ENCODE measurements around the gene CEACAM1.
"Not testable (repeated sequence)": the region's sequence is repeated elsewhere in the genome, so short reads cannot be mapped to it uniquely, and the experiment has no call there.

CEACAM1 gene

DNA sequence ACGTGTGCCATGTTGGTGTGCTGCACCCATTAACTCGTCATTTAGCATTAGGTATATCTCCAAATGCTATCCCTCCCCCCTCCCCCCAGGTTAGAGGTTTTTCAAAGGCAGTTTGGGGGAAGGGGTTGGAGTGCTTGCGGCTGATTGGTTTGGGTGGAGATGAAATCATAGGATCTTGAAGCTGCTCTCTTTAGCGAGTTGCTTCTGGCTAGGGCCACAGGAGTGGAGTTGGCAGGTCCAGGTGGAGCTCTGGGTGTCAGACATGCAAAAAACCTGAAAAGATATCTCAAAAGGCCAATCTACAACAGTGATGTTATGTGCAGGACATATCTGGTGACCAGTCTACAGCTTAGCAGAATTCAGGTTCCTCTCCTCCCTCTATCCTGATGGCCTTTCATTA, 52.9 kb downstream of the CEACAM1 start:
- no peak for DNase-seq (ENCODE audit: low spot score)

DNA sequence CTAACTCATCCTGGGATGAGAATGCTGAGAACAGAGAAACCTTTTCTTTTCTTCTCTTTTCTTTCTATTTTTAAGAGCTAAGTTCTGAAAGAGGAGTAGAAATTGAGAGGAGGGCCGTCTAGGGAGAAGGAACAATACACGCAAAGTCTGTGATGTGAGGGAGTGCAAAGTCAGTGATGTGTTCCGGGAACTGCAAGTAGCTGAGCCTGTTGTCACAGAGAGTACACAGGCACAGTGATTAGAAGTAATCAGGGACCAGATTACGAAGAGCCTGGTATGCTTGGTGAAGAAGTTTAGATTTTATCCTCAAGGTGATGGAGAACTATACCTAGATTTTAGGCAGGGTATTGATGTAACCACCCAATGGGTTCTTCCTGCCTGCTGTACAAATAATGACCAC, 53.5 kb downstream of the CEACAM1 start:
- DNase-seq (ENCODE audit: low spot score) = no peak

DNA sequence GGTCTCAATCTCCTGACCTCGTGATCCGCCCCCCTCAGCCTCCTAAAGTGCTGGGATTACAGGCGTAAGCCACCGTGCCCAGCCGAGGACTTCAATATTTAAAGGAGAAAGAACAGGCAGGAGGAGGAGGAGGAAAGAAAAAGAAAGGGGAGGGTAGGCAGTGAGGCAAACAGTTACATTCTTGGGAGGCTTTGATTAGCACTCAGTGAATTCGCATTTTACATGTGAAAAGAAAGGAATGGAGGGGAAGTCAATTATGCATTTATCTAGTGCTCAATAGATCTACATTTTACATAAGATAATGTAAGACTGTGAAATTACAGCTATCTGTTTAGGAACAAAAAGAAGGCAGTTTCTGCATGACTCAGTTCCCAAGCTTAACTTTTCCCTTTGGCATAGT, 54.6 kb downstream of the CEACAM1 start:
- no peak for DNase-seq (ENCODE audit: low spot score)

DNA sequence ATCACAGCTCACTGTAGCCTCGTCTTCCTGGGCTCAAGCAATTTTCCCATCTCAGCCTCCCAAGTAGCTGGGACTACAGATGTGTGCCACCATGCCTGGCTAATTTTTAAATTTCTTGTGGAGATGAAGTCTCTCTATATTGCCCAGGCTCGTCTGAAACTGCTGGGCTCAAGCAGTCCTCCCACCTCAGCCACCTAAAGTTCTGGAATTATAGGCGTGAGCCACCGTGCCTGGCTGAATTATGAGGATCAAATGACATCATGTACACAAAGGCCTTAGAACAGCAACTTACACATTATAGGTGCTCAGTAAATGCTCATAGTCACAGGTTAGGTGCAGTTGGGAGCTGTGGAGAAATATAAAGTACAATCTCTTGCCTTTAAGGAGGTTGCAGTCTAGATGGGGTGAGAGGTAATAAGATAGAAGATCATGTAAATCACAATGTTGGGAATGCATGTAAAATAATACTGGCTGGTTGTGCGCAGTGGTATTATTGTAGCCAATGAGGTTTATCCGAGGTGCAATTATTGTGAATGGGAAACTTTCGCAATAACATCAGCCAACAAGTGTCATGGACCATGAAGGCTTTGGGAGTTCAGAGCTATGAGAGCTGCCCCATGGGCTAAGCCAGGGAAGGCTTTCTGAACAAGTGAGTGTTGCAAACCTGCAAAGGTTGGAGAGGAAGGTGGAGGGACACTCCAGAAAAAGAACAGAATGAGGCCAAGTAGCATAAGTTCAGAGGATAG, 55.7 kb downstream of the CEACAM1 start:
- DNase-seq (ENCODE audit: low spot score) = no peak

DNA sequence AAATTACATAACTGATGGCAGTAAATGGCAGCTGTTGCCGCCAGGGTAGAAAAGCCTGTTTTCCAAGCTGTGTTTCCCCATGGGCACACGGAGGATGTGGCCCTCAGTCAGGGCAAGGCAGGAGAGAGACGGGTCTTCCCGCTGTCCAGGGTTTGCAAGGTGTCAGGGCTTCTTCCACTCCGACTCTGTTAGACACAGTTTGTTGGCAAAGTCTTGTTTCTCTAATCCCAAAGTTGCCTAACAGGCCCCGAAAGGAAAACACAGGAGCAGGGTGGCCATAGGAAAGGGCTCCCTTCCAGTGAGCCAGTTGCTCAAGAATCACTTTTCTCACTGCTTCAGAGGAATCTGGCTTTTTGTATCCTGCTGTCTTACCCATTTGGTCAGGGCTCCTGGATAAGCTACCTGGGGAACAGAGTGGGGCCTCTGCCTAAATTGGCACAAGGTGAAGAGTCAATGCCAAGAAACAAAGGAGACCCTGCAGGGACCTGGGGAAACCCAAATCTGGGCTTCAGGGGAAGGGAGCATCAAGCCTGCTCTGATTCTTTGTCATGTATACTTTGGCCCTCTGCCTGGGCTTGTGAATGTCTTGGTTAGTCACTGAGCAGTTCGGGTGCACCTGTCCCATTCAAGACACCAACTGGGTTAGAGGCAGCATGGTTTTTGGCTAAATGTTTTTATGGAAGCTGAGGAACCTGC, 56.6 kb downstream of the CEACAM1 start:
- no peak for DNase-seq (ENCODE audit: low spot score)

DNA sequence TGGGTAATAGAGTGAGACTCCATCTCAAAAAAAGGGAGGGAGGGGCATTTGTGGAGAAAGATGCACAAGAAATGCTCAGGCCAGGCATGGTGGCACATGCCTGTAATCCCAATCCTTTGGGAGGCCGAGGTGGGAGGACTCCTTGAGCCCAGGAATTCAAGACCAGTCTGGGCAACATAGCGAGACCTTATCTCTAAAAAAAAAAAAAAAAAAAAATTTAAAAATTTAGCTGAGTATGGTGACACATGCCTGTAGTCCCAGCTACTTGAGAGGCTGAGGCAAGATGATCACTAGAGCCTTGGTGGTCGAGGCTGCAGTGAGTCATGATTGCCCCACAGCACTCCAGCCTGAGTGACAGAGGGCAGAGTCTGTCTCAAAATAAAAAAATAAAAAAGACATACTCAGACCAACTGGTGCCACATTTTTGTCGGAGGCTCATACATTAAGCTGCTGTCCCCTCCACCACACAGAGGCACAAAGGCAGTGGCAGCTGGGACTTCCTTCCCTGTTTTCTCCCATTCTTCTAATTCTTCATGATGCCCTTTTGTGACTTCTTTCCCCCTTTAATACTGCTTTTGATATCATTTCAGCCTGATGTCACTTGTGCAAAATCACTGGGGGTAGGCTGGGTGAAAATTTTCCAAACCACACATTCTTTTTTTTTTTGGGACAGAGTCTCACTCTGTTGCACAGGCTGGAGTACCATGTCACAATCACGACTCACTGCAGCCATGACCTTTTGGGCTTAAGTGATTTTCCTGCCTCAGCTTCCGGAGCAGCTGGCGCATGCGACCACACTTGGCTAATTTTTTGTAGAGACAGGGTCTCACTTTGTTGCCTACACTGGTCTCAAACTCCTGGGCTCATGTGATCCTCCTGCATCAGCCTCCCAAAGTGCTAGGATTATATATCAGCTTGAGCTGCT, 58.7 kb downstream of the CEACAM1 start:
- no peak for DNase-seq (ENCODE audit: low spot score)

DNA sequence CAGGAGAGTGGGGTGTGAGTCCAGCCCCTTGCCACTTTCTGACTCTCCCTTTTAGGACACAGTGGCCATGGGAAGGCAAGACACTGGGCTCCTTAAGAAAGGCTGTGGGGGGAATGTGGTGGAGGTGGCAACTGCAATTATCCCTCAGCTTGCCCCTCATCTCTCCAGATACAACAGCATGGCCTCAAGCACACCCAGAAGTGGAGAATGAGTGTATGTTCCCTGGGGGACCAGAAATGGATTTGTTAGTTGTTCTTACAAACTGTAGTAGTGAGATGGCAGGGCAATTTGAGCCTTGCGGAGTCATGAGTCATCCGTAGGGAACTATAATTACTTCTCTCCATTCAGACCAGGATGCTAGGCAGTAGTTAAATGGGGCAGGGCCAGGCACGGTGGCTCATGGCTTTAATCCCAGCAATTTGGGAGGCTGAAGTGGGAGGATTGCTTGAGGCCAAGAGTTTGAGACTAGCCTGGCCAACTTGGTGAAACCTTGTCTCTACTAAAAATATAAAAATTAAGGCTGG, 59.9 kb downstream of the CEACAM1 start:
- DNase-seq (ENCODE audit: low spot score) = no peak

DNA sequence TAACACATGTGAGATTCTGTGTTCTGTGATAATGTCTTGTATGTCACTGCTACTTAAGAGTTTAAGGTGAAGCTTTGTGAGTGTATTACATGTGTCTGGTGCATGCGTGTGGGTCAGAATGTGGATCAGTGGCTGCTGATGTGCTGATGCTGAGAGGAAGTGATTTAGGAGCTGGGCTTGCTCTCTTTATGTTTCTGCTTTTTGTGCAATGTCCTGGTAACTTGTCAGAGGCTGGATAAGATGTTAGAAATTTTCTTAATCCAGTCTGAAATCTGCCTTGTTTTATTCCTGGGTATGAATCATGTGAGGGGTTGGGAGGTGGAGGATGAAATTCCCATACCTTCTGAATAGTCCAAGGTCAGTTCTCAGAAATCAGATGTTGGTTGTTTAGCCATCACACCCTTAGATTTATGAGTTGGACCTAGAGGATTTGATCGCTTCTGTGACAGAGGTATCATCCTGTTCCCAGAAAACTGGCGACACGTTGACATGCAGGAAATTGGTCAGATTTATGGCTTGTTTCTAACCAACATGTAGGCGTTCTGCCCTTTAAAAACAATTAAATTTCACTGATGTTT, 61.0 kb downstream of the CEACAM1 start:
- no peak for DNase-seq (ENCODE audit: low spot score)

DNA sequence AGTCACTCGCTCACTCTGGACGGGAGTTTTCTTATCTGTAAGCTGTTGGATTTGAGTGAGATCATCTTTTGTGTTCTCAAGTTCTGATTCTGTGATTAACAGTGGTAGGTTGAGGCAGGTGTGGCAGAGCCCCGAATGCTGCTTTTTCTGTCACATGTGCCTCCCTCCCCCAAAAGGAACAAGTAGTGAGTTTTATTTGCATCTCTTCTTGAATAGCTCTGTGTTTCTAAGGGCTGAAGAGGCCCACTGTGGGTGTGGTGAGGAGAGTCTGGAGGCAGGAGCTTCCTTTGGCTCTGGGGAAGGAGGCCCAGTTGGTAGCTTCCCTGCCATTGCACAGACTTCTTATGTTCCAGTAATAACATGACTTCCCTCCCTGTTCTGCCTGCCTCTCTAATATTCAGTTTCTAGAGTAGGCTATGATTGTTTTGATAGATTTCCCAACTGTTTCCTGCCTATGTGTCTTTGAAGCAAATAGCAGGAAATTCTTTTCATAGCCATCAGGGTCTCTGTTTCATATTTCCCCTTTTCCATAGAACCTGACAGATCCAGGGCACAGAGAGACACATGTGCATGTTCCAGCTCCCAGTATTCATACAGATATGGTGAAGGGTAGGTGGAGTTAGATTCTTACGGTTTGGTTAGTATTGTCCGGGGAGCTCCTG, 61.6 kb downstream of the CEACAM1 start:
- no peak for DNase-seq (ENCODE audit: low spot score)

DNA sequence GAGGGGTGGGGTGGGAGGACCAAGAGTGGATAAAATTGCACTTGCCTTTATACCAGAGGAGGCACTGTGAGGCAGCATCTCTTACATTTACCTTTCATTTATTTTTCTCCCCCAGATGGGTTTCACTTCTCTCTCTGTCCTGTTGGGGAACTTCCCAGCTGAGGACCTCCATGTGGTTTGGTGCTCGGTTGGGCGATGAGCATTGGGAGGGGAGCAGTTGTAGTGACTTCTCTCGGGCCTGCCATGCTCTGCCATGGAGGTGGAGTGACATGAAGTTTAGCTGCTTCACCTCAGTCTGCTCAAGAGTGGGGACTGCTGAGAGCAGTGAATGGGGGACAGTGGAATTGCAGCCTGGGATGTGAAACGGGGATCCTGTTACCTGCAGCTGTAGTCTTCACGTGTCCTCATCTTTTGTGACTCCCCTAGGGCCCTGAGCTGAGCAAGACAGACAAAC, 62.4 kb downstream of the CEACAM1 start:
- DNase-seq (ENCODE audit: low spot score) = no peak

DNA sequence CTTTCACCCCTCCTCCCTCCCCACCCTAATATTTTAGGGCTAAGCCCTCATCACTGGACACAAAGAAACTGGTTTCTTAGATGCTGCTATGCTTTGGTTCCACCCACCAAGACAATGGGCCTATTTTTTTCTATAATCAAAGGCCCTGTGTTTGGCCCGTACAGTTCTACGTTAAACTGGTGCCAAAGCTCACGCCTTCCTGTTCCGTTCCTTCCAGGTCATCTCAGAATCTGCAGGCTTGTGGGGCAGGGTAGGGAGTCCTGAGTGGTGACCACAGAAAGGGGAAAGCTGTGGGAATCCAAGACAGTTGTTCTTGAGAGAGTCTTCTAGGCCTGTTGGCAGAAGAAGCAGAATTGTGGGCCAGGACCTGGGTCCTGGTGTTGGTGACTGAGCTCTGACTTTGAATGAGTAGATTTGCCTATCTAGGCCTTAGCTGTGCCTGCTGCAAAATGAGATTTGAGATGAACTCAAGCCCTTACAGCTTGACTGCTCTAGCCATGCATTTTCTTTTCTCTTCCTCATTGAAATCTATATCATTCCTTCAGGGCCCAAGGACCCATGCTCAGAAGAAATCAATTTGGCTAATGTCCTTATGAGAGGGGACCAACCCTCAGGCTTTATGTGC, 66.5 kb downstream of the CEACAM1 start:
- no peak for DNase-seq (ENCODE audit: low spot score)

DNA sequence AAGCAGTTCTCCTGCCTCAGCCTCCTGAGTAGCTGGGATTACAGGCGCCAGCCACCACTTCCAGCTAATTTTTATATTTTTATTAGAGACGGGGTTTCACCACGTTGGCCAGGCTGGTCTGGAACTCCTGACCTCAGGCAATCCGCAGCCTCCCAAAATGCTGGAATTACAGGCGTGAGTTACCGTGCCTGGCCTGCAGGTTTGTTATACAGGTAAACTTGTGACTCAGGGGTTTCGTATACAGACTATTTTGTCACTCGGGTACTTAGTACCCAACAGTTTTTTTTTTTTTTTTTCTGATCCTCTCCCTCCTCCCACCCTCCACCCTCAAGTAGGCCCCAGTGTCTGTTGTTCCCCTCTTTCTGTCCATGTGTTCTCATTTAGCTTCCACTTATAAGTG, 67.0 kb downstream of the CEACAM1 start:
- not testable (repeated sequence) for DNase-seq (ENCODE audit: low spot score)

DNA sequence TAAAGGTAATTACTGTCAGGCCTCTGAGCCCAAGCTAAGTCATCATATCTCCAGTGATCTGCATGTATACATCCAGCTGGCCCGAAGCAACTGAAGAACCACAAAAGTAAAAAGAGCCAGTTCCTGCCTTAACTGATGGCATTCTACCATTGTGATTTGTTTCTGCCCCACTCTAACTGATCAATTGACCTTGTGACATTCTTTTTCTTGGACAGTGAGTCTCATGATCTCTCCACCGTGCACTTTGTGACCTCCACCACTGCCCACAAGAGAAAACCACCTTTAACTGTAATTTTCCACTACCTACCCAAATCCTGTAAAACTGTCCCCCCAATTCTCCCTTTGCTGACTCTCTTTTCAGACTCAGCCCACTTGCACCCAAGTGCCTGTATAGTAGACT, 68.4 kb downstream of the CEACAM1 start:
- DNase-seq (ENCODE audit: low spot score) = no peak

Small RNA genes within 50 kb of the gene (small RNA-seq; reads per million reads assigned to genes)
- gene RNU4-60P = 0 reads per million in 2 experiments
